AG04449 (cell line): ENCODE results near the gene ISG20.

Experiments used
- CTCF ChIA-PET: fragments of 350-600 bp; formaldehyde crosslinking; extraction: SDS; loops from one replicate; lab custom pipeline; 2021; ENCODE audit warnings: antibody characterized with exemption; lab: Yijun Ruan, JAX
- POLR2A ChIA-PET: fragments of 400-600, 350-600 bp; formaldehyde crosslinking; extraction: SDS; loops from one replicate; lab custom pipeline; 2020; ENCODE audit warnings: antibody characterized with exemption, inconsistent platforms; lab: Yijun Ruan, JAX
- DNase-seq: peaks from one replicate; pipeline ENCODE4 v3.0.0-alpha.2; 2010; ENCODE audit warnings: low read depth, low spot score
- H3K4me3 ChIP-seq: 2 replicates; pipeline ENCODE4 v1.5.1; 2011; ENCODE audit warnings: low read depth, mild to moderate bottlenecking, control low read depth, low read length
- TF ChIP-seq, protein P1 (sequence below): IDR thresholded peaks from one replicate; pipeline ENCODE4 v1.5.1; 2011; ENCODE audit warnings: mild to moderate bottlenecking, moderate library complexity, low read length, control low read depth, inconsistent platforms; ENCODE audit not compliant: insufficient read depth; ENCODE audit errors: missing control alignments

ISG20 gene

DNA sequence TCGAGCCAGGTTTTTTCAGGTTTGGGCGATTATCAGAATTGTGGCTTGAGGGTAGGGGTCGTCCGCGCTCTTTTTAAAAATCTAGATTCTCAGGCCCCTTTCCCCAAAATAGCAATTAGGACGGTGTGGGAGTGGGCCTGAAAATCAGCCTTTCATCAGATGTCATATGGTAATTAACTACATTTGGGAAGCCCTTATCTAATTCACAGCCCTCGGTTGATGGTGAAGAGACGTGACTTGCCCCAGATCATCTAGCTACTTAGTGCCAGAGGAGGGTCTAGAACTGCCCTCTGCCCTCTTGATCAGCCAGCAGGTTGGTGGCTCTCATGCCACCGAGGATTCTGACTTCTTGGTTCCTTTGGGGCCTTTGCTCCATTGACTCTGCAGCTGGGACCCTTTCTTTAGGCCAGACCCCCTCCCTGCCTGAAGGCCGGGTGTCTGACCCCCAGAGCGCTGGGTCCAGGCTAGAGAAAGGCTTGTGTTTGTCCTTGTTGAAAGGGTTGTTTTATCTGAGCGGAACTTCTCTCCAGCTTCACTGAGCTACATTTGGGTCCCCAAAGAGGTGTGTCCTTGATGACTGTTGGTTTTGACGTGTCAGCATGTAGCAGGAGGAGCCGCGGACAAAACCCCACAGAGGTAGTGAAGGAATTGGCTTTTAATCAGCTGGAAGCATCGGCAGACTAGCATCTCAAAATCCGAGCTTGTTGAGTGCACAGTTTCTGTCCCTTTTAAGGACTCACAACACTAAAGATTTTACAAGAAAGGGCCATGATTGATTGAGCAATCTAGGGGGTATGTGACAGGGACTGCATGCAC is 16.8 kb upstream of the ISG20 start:
- CTCF ChIA-PET, result interaction anchor here (1.1 to 1.4 kb wide), 3 partner anchors 9 to 211 kb away, joined by 3 to 5 read pairs (median 3); no protein-coding TSS in a partner anchor
- no peak for DNase-seq
- POLR2A ChIA-PET, result interaction anchor here (0.5 to 1.8 kb wide), 6 partner anchors 17 to 155 kb away, joined by 3 to 7 read pairs (median 4); partner anchors contain the start of genes ISG20, MRPL46 and MRPS11

DNA sequence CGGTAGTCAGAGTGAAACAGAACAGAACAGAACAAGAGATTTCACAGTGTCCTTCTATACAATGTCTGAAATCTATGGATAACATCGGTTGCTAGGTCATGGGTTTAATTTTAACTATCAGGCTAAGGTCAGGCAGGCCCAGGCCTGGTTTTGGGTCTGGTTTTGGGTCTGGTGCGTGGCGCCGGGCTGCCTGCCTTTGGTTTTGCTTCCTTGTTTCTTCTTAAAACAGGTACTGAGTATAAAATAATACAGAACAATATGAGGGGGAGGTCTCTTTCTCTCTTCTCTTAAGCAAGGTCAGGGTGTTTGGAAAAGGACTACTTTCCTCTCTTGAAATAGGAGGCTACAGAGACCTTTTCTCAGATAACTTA is 16.2 kb upstream of the ISG20 start:
- CTCF ChIA-PET, result interaction anchor here (1.1 to 1.4 kb wide), 2 partner anchors 145 to 211 kb away, joined by 3 read pairs; no protein-coding TSS in a partner anchor
- peak overlapping the region; percentile 84 for H3K4me3 ChIP-seq
- POLR2A ChIA-PET, result interaction anchor here (1.0 to 1.8 kb wide), 2 partner anchors 16 to 115 kb away, joined by 4 to 7 read pairs; partner anchors contain the start of gene ISG20
- TF ChIP-seq, protein P1, sequence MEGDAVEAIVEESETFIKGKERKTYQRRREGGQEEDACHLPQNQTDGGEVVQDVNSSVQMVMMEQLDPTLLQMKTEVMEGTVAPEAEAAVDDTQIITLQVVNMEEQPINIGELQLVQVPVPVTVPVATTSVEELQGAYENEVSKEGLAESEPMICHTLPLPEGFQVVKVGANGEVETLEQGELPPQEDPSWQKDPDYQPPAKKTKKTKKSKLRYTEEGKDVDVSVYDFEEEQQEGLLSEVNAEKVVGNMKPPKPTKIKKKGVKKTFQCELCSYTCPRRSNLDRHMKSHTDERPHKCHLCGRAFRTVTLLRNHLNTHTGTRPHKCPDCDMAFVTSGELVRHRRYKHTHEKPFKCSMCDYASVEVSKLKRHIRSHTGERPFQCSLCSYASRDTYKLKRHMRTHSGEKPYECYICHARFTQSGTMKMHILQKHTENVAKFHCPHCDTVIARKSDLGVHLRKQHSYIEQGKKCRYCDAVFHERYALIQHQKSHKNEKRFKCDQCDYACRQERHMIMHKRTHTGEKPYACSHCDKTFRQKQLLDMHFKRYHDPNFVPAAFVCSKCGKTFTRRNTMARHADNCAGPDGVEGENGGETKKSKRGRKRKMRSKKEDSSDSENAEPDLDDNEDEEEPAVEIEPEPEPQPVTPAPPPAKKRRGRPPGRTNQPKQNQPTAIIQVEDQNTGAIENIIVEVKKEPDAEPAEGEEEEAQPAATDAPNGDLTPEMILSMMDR, result no peak
- no peak for DNase-seq

More for the DNA sequence above, 16.8 kb upstream of the ISG20 start:
- TF ChIP-seq, protein P1, result no peak
- H3K4me3 ChIP-seq, result peak overlapping the region; percentile 84

DNA sequence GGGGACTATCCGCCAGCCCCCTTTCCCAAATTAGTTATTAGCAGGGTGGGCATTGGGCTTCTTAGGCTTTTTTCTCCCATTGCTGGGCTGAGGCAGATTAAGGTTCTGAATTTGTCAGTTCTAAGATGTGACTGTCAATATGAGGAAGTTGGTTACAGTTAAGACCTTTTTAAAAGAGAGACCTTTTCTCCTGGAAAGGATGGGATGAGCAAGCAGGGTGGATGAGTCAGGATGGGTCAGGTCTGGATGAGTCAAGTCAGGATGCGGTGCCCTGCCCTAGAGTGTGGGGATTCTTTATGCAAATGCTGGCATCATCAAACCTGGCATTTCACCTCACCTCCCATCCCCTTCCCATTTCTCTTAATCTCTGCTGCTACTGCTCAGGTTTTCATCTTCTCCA is 15.8 kb upstream of the ISG20 start:
- DNase-seq, result no peak
- CTCF ChIA-PET, result interaction anchor here (0.7 to 2.8 kb wide), 2 partner anchors 11 to 15 kb away, joined by 4 to 27 read pairs; partner anchors contain the start of gene ISG20
- TF ChIP-seq, protein P1, result no peak
- POLR2A ChIA-PET, result no interaction called here
- H3K4me3 ChIP-seq, result peak overlapping the region; percentile 84

DNA sequence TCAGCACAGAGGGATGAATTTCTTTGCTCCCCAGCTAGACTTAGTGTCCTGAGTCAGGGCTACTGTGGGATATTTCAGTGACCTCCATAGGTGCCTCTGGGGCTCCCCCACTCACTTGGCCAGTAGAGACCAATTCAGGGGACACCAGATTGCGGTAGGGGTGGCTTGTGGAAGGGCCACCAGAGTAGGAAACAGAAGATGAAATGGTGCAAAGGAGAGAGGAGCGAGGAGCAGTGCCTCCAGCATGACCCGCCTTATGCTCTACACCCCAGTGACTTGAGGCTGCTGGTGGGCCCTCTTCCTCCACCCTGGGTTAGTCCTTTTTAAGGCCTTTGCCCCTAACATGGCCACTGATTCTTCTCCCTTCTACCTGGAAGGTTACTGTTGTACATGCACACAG is 15.2 kb upstream of the ISG20 start:
- no peak for DNase-seq
- peak overlapping the region; percentile 84 for H3K4me3 ChIP-seq
- CTCF ChIA-PET, result interaction anchor here (0.7 to 2.8 kb wide), 5 partner anchors 11 to 255 kb away, joined by 4 to 27 read pairs (median 9); partner anchors contain the start of gene ISG20
- TF ChIP-seq, protein P1, result no peak
- POLR2A ChIA-PET, result no interaction called here

DNA sequence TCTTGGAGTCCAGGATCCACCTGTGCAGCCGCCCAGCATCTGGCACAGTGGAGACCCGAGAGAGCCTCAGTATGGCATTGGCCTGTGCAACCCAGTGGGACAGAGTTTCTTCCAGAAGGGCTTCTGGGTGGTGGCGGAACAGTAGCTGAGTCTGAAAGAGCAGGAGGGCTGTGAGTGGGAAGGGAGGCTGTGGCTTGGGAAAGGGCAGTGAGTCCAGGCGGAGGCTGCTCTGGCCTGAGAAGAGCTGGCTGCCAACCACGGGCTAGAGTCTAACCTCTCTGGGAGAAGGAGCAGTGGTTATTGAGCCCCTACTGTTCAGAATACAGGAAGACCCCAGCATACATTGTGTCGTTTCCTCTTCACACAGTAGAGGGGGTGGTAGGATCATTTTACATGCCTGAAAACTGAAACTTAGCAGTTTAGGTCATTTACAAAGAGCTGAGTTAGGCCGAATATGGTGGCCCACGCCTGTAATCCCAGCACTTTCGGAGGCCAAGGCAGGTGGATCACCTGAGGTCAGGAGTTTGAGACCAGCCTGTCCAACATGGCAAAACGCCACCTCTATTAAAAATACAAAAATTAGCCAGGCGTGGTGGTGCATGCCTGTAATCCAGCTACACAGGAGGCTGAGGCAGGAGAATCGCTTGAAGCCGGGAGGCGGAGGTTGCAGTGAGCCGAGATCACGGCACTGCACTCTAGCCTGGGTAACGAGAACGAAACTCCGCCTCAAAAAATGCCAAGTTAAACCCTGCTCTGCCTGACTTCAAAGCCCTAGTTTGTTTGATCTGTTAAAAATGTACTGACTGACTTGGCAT is 14.5 kb upstream of the ISG20 start:
- ChIA-PET CTCF (interaction anchor here (0.6 to 2.8 kb wide), 10 partner anchors 10 to 267 kb away, joined by 3 to 27 read pairs (median 5); partner anchors contain the start of gene ISG20), POLR2A (interaction anchor here (0.6 to 1.0 kb wide), 3 partner anchors 12 to 378 kb away, joined by 3 read pairs; no protein-coding TSS in a partner anchor)
- TF ChIP-seq, protein P1, result peak; percentile 43
- DNase-seq, result no peak
- peak overlapping the region; percentile 31 for H3K4me3 ChIP-seq
